GM23338 (cell line): ENCODE data around the gene ELMO2. TPM values are rescaled to one million over a fixed set of nuclear protein-coding genes. Genes with fewer than 3 reads are reported as not detected.

ENCODE experiments used
- ATAC-seq: fragments of 200-7000 bp; cut with Tn5 transposase; 3 replicates; pipeline ENCODE4 v1.9.1; 2020
- DNase-seq: peaks from one replicate; pipeline ENCODE4 v3.0.0-alpha.2; 2015; ENCODE audit warnings: low spot score
- H2AFZ ChIP-seq: fragments of 200-600 bp; sonication (generic); 2 replicates; pipeline ENCODE4 v1.8.0; 2016; ENCODE audit warnings: antibody characterized with exemption, mild to moderate bottlenecking, moderate library complexity
- H3F3A ChIP-seq: fragments of 200-600 bp; sonication (generic); replicated peaks from 2 replicates; pipeline ENCODE4 v1.8.0; 2017; ENCODE audit warnings: antibody characterized with exemption, mixed run types, low read depth
- H3K27ac ChIP-seq: fragments of 200-600 bp; sonication (generic); 2 replicates; pipeline ENCODE4 v1.6.1; 2016; ENCODE audit warnings: low read depth
- H3K27me3 ChIP-seq: fragments of 200-600 bp; sonication (generic); 2 replicates; pipeline ENCODE4 v1.8.0; 2016; ENCODE audit warnings: mild to moderate bottlenecking, mixed run types, moderate library complexity; ENCODE audit not compliant: insufficient read depth
- H3K36me3 ChIP-seq: fragments of 200-600 bp; sonication (generic); 2 replicates; pipeline ENCODE4 v1.8.0; 2016; ENCODE audit warnings: mild to moderate bottlenecking; ENCODE audit not compliant: insufficient read depth
- H3K4me1 ChIP-seq: fragments of 200-600 bp; sonication (generic); 2 replicates; pipeline ENCODE4 v1.8.0; 2016; ENCODE audit warnings: mild to moderate bottlenecking, moderate library complexity; ENCODE audit not compliant: insufficient read depth
- H3K4me2 ChIP-seq: fragments of 200-600 bp; sonication (generic); 2 replicates; pipeline ENCODE4 v1.7.1; 2017; ENCODE audit warnings: mixed run types
- H3K4me3 ChIP-seq: fragments of 200-600 bp; sonication (generic); 2 replicates; pipeline ENCODE4 v1.6.1; 2016; ENCODE audit warnings: mixed run types
- H3K79me2 ChIP-seq: fragments of 200-600 bp; sonication (generic); replicated peaks from 2 replicates; pipeline ENCODE4 v1.8.0; 2017; ENCODE audit warnings: mild to moderate bottlenecking; ENCODE audit not compliant: insufficient read depth
- H3K9me2 ChIP-seq: fragments of 200-600 bp; sonication (generic); 2 replicates; pipeline ENCODE4 v1.8.0; 2017; ENCODE audit not compliant: insufficient read depth
- H4K20me1 ChIP-seq: fragments of 200-600 bp; sonication (generic); replicated peaks from 2 replicates; pipeline ENCODE4 v1.8.0; 2017; ENCODE audit warnings: mild to moderate bottlenecking; ENCODE audit not compliant: insufficient read depth
- H3K27ac Mint-ChIP-seq: 2 replicates; pipeline ENCODE4 v1.8.0; 2020; ENCODE audit warnings: inconsistent platforms, mild to moderate bottlenecking, moderate library complexity, mixed read lengths
- H3K27me3 Mint-ChIP-seq: 3 replicates; pipeline ENCODE4 v1.8.0; 2022; ENCODE audit warnings: low read depth, mild to moderate bottlenecking, moderate library complexity, mixed read lengths, inconsistent platforms; ENCODE audit not compliant: insufficient read depth, poor library complexity
- H3K36me3 Mint-ChIP-seq: 3 replicates; pipeline ENCODE4 v1.8.0; 2021; ENCODE audit warnings: low read depth, mild to moderate bottlenecking, inconsistent platforms, moderate library complexity, mixed read lengths
- H3K4me1 Mint-ChIP-seq: 3 replicates; pipeline ENCODE4 v1.8.0; 2020; ENCODE audit warnings: mild to moderate bottlenecking, inconsistent platforms, mixed read lengths
- H3K4me3 Mint-ChIP-seq: 3 replicates; pipeline ENCODE4 v1.8.0; 2021; ENCODE audit warnings: moderate library complexity, mild to moderate bottlenecking, inconsistent platforms, mixed read lengths
- H3K9me3 Mint-ChIP-seq: 3 replicates; pipeline ENCODE4 v1.8.0; 2020; ENCODE audit warnings: moderate library complexity, mild to moderate bottlenecking, inconsistent platforms, mixed read lengths
- CREB1 ChIP-seq: fragments of 250-450 bp; sonication (Bioruptor Pico); IDR thresholded peaks from 2 replicates; pipeline ENCODE4 v1.5.0; 2020; ENCODE audit warnings: low read depth, mild to moderate bottlenecking, moderate library complexity
- EZH2 ChIP-seq: fragments of 200-600 bp; sonication (generic); IDR thresholded peaks from one replicate; pipeline ENCODE4 v1.8.0; 2017; ENCODE audit warnings: antibody characterized with exemption, mild to moderate bottlenecking, low read depth; ENCODE audit not compliant: unreplicated experiment
- EZH2phosphoT487 ChIP-seq: fragments of 200-600 bp; sonication (generic); IDR thresholded peaks from one replicate; pipeline ENCODE4 v1.8.1; 2018; ENCODE audit warnings: antibody characterized with exemption; ENCODE audit not compliant: unreplicated experiment
- JUNB ChIP-seq: IDR thresholded peaks from one replicate; pipeline ENCODE4 v1.6.1; 2016; ENCODE audit warnings: antibody characterized with exemption; ENCODE audit not compliant: unreplicated experiment
- NANOG ChIP-seq: IDR thresholded peaks from 2 replicates; pipeline ENCODE4 v1.6.1; 2016; ENCODE audit warnings: antibody characterized with exemption, borderline replicate concordance
- POLR2AphosphoS5 ChIP-seq: IDR thresholded peaks from 2 replicates; pipeline ENCODE4 v1.6.1; 2016; ENCODE audit warnings: antibody characterized with exemption, low read depth
- STAT1 ChIP-seq: IDR thresholded peaks from one replicate; pipeline ENCODE4 v1.6.1; 2016; ENCODE audit warnings: antibody characterized with exemption; ENCODE audit not compliant: unreplicated experiment
- ZNF114 ChIP-seq: fragments of 250-450 bp; sonication (Bioruptor Pico); IDR thresholded peaks from 2 replicates; pipeline ENCODE4 v1.5.0; 2020; ENCODE audit warnings: mild to moderate bottlenecking, moderate library complexity
- ZNF331 ChIP-seq: fragments of 250-450 bp; sonication (Bioruptor Pico); IDR thresholded peaks from 2 replicates; pipeline ENCODE4 v1.5.0; 2020; ENCODE audit warnings: low read depth, mild to moderate bottlenecking, moderate library complexity
- polyA plus RNA-seq: library from polyadenylated mRNA; unstranded; fragments of >200 nt; fragmentation: Nextera tagmentation; extraction: Ambion mirVana; gene quantifications from 2 replicates; pipeline ENCODE4 v1.2.1, GENCODE V29; 2016
- total RNA-seq: library from RNA; depleted of rRNA; stranded (reverse); fragments of >200 nt; shearing (Covaris generic); gene quantifications from 2 replicates; pipeline ENCODE4 v1.2.3, GENCODE V29; 2014
- TF ChIP-seq, protein P1 (sequence below), 2 experiments: fragments of 200-600 bp in 1 of 2; sonication (generic) in 1 of 2; conservative IDR thresholded peaks; 2 replicates each; pipeline versions ENCODE4 v1.5.1 to v1.6.1; 2016 to 2017; ENCODE audit warnings: antibody characterized with exemption in 2 of 2, low read depth in 2 of 2, mild to moderate bottlenecking in 2 of 2, moderate library complexity in 1 of 2
- TF ChIP-seq, protein P2 (sequence below): IDR thresholded peaks from one replicate; pipeline ENCODE4 v1.6.1; 2018; ENCODE audit warnings: antibody characterized with exemption; ENCODE audit not compliant: unreplicated experiment
- TF ChIP-seq, protein P3 (sequence below): fragments of 250-450 bp; sonication (Bioruptor Pico); IDR thresholded peaks from 2 replicates; pipeline ENCODE4 v1.5.0; 2020; ENCODE audit warnings: mild to moderate bottlenecking, moderate library complexity
- TF ChIP-seq, protein P4 (sequence below): IDR thresholded peaks from 2 replicates; pipeline ENCODE4 v1.6.1; 2016; ENCODE audit warnings: antibody characterized with exemption

The ELMO2 gene
- total and polyA plus RNA-seq, 2 experiments from 2014 or later = 15.1 to 44.1 TPM

DNA sequence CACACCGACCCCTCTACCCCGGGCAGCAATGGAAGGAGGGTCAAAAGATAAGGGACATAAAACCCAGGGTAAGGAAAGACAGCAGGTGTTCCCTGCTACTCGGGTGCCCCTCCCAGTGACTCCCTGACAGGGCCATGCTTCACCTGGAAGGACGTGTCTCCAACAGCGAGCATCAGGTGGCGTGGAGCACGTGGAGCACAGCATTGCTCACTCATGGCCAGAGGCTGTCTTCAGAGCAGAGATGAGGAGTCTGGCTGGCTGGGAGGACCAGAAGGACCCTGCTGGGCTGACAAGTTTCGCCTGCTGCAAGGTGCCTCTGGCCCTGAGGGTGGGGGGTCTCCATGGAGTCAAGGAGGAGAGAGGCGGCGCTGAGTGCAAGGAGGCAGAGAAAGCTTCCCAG, 82.9 kb downstream of the ELMO2 start:
- Mint-ChIP-seq H3K27ac (no peak overlapping the region), H3K36me3 (no peaks in the 10 kb centered on the region), H3K4me1 (peaks cover 2% of the 10 kb centered on the region; the same call in 2 of the 3 replicates), H3K4me3 (no peak overlapping the region), H3K9me3 (no peaks in the 10 kb centered on the region), H3K27me3 (peaks cover 3% of the 10 kb centered on the region)
- H3K36me3 ChIP-seq = no peaks in the 10 kb centered on the region
- TF ChIP-seq EZH2phosphoT487 (no peak), JUNB (no peak), NANOG (no peak), STAT1 (no peak), ZNF331 (CRISPR knock-in tag) (no peak), CREB1 (CRISPR knock-in tag) (no peak), POLR2AphosphoS5 (no peak), EZH2 (no peak), ZNF114 (CRISPR knock-in tag) (no peak)
- TF ChIP-seq, protein P1, sequence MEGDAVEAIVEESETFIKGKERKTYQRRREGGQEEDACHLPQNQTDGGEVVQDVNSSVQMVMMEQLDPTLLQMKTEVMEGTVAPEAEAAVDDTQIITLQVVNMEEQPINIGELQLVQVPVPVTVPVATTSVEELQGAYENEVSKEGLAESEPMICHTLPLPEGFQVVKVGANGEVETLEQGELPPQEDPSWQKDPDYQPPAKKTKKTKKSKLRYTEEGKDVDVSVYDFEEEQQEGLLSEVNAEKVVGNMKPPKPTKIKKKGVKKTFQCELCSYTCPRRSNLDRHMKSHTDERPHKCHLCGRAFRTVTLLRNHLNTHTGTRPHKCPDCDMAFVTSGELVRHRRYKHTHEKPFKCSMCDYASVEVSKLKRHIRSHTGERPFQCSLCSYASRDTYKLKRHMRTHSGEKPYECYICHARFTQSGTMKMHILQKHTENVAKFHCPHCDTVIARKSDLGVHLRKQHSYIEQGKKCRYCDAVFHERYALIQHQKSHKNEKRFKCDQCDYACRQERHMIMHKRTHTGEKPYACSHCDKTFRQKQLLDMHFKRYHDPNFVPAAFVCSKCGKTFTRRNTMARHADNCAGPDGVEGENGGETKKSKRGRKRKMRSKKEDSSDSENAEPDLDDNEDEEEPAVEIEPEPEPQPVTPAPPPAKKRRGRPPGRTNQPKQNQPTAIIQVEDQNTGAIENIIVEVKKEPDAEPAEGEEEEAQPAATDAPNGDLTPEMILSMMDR (conservative IDR thresholded peaks at IDR 0.05; ENCODE audit: low read depth in 2 of 2) = no peak
- TF ChIP-seq, protein P2, sequence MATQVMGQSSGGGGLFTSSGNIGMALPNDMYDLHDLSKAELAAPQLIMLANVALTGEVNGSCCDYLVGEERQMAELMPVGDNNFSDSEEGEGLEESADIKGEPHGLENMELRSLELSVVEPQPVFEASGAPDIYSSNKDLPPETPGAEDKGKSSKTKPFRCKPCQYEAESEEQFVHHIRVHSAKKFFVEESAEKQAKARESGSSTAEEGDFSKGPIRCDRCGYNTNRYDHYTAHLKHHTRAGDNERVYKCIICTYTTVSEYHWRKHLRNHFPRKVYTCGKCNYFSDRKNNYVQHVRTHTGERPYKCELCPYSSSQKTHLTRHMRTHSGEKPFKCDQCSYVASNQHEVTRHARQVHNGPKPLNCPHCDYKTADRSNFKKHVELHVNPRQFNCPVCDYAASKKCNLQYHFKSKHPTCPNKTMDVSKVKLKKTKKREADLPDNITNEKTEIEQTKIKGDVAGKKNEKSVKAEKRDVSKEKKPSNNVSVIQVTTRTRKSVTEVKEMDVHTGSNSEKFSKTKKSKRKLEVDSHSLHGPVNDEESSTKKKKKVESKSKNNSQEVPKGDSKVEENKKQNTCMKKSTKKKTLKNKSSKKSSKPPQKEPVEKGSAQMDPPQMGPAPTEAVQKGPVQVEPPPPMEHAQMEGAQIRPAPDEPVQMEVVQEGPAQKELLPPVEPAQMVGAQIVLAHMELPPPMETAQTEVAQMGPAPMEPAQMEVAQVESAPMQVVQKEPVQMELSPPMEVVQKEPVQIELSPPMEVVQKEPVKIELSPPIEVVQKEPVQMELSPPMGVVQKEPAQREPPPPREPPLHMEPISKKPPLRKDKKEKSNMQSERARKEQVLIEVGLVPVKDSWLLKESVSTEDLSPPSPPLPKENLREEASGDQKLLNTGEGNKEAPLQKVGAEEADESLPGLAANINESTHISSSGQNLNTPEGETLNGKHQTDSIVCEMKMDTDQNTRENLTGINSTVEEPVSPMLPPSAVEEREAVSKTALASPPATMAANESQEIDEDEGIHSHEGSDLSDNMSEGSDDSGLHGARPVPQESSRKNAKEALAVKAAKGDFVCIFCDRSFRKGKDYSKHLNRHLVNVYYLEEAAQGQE = no peak
- TF ChIP-seq, protein P3, sequence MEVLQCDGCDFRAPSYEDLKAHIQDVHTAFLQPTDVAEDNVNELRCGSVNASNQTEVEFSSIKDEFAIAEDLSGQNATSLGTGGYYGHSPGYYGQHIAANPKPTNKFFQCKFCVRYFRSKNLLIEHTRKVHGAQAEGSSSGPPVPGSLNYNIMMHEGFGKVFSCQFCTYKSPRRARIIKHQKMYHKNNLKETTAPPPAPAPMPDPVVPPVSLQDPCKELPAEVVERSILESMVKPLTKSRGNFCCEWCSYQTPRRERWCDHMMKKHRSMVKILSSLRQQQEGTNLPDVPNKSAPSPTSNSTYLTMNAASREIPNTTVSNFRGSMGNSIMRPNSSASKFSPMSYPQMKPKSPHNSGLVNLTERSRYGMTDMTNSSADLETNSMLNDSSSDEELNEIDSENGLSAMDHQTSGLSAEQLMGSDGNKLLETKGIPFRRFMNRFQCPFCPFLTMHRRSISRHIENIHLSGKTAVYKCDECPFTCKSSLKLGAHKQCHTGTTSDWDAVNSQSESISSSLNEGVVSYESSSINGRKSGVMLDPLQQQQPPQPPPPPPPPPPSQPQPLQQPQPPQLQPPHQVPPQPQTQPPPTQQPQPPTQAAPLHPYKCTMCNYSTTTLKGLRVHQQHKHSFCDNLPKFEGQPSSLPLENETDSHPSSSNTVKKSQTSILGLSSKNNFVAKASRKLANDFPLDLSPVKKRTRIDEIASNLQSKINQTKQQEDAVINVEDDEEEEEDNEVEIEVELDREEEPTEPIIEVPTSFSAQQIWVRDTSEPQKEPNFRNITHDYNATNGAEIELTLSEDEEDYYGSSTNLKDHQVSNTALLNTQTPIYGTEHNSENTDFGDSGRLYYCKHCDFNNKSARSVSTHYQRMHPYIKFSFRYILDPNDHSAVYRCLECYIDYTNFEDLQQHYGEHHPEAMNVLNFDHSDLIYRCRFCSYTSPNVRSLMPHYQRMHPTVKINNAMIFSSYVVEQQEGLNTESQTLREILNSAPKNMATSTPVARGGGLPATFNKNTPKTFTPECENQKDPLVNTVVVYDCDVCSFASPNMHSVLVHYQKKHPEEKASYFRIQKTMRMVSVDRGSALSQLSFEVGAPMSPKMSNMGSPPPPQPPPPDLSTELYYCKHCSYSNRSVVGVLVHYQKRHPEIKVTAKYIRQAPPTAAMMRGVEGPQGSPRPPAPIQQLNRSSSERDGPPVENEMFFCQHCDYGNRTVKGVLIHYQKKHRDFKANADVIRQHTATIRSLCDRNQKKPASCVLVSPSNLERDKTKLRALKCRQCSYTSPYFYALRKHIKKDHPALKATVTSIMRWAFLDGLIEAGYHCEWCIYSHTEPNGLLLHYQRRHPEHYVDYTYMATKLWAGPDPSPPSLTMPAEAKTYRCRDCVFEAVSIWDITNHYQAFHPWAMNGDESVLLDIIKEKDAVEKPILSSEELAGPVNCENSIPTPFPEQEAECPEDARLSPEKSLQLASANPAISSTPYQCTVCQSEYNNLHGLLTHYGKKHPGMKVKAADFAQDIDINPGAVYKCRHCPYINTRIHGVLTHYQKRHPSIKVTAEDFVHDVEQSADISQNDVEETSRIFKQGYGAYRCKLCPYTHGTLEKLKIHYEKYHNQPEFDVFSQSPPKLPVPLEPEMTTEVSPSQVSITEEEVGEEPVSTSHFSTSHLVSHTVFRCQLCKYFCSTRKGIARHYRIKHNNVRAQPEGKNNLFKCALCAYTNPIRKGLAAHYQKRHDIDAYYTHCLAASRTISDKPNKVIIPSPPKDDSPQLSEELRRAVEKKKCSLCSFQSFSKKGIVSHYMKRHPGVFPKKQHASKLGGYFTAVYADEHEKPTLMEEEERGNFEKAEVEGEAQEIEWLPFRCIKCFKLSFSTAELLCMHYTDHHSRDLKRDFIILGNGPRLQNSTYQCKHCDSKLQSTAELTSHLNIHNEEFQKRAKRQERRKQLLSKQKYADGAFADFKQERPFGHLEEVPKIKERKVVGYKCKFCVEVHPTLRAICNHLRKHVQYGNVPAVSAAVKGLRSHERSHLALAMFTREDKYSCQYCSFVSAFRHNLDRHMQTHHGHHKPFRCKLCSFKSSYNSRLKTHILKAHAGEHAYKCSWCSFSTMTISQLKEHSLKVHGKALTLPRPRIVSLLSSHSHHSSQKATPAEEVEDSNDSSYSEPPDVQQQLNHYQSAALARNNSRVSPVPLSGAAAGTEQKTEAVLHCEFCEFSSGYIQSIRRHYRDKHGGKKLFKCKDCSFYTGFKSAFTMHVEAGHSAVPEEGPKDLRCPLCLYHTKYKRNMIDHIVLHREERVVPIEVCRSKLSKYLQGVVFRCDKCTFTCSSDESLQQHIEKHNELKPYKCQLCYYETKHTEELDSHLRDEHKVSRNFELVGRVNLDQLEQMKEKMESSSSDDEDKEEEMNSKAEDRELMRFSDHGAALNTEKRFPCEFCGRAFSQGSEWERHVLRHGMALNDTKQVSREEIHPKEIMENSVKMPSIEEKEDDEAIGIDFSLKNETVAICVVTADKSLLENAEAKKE = no peak
- TF ChIP-seq, protein P4, sequence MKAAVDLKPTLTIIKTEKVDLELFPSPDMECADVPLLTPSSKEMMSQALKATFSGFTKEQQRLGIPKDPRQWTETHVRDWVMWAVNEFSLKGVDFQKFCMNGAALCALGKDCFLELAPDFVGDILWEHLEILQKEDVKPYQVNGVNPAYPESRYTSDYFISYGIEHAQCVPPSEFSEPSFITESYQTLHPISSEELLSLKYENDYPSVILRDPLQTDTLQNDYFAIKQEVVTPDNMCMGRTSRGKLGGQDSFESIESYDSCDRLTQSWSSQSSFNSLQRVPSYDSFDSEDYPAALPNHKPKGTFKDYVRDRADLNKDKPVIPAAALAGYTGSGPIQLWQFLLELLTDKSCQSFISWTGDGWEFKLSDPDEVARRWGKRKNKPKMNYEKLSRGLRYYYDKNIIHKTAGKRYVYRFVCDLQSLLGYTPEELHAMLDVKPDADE = no peak
- no peaks in the 10 kb centered on the region for H3K79me2 ChIP-seq
- DNase-seq (no peak), ATAC-seq (no peak)
- H3F3A ChIP-seq = no peaks in the 10 kb centered on the region
- H3K27ac ChIP-seq = no peak overlapping the region
- no peaks in the 10 kb centered on the region for H3K9me2 ChIP-seq
- H3K4me3 ChIP-seq = no peak overlapping the region
- H4K20me1 ChIP-seq = no peaks in the 10 kb centered on the region
- no peaks in the 10 kb centered on the region for H3K27me3 ChIP-seq
- H3K4me1 ChIP-seq = no peaks in the 10 kb centered on the region; the same call in 1 of the 2 replicates
- no peak overlapping the region for H2AFZ ChIP-seq
- H3K4me2 ChIP-seq = no peak overlapping the region
